Esophagus squamous epithelium (tissue), 5 donors: Measurements from ENCODE around the gene BZW1. TPM values are rescaled to one million over a fixed set of nuclear protein-coding genes. Genes with fewer than 3 reads are reported as not detected.

Experiments used
- DNase-seq: peaks from one replicate; lab custom pipeline; 2025; lab: John Stamatoyannopoulos, UW
- H3K27ac ChIP-seq, 4 donors: fragments of 200-600 bp; sonication (generic); one replicate each; pipeline ENCODE4 v1.5.1; 2016 to 2019; ENCODE audit warnings: mild to moderate bottlenecking in 1 of 4
- H3K27me3 ChIP-seq, 4 donors: fragments of 200-600 bp; sonication (generic); 1 replicate in 3 of 4; 2 replicates in 1 of 4; pipeline versions ENCODE4 v1.5.1 to v1.6.0; 2017 to 2021; ENCODE audit warnings: antibody characterized with exemption in 1 of 4
- H3K36me3 ChIP-seq, 3 donors: fragments of 200-600 bp; sonication (generic); one replicate each; pipeline ENCODE4 v1.5.1; 2016 to 2019
- H3K4me1 ChIP-seq, 3 donors: fragments of 200-600 bp; sonication (generic); one replicate each; pipeline ENCODE4 v1.5.1; 2017 to 2019
- H3K4me3 ChIP-seq, 4 donors: fragments of 200-600 bp; sonication (generic); 1 replicate in 3 of 4; 2 replicates in 1 of 4; pipeline ENCODE4 v1.5.1; 2016 to 2019; ENCODE audit warnings: mild to moderate bottlenecking in 2 of 4, moderate library complexity in 1 of 4
- H3K9me3 ChIP-seq, 3 donors: fragments of 200-600 bp; sonication (generic); one replicate each; pipeline ENCODE4 v1.5.1; 2016 to 2019
- CTCF ChIP-seq, 6 experiments: fragments of 450-650 bp in 4 of 6; fragments of 200-600 bp in 2 of 6; sonication (generic) in 2 of 6; IDR thresholded peaks; one replicate each; pipeline ENCODE4 v1.5.1; 2016 to 2019; ENCODE audit warnings: antibody characterized with exemption in 6 of 6, mild to moderate bottlenecking in 4 of 6, moderate library complexity in 4 of 6
- POLR2A ChIP-seq, 4 donors: fragments of 450-650 bp; IDR thresholded peaks; one replicate each; pipeline ENCODE4 v1.6.1; 2017; ENCODE audit warnings: antibody characterized with exemption in 4 of 4, mild to moderate bottlenecking in 4 of 4, moderate library complexity in 3 of 4
- WGBS, 2 donors: methylation state at CpG; one replicate each; pipeline ENCODE4 v1.1.5; 2018; 5-methylcytosine and 5-hydroxymethylcytosine counted together
- intact Hi-C: fragments of 100-400 bp; cut with DNase I; formaldehyde crosslinking; loops from one replicate; pipeline ENCODE4 v1.15.0; 2022
- total RNA-seq, 4 donors: library from RNA; depleted of rRNA; stranded (reverse); fragments of >200 nt; gene quantifications; one replicate each; pipeline ENCODE4 v1.1.0, GENCODE V29; 2016
- donor health status: DM: yes; HTN: yes; CAD: no.

BZW1 gene
- 100 to 1,000 TPM; 129 to 303 (median 251) TPM for total RNA-seq

GRCh38 chr2:200811333-200812121 lies at the start of gene BZW1:
Gene BZW1, plus strand, starts transcription at chr2:200811910. Its CDS starts 1,308 bp downstream, at chr2:200813218.
- TF ChIP-seq POLR2A (IDR thresholded peaks at IDR 0.05) (peak in 3 of 4 donors; percentile 85 to 98 (median 96)), CTCF (IDR thresholded peaks at IDR 0.05) (peak in 3 of 6 experiments; percentile 3 to 13 (median 8))
- WGBS, 2 donors: 0% methylated on average over 11 to 17 of the region's 75 CpGs
- intact Hi-C loops: loop anchor here (5.0 kb wide), 2 partner anchors 51 to 94 kb away; partner anchors contain the start of gene CLK1
- Histone ChIP-seq H3K4me1 (peaks cover 18 to 50% (median 35%) of the 10 kb centered on the region in 3 donors), H3K27me3 (no peaks in the 10 kb centered on the region), H3K27ac (peak within 1 kb of the TSS; percentile 95 to 100 (median 99)), H3K9me3 (no peaks in the 10 kb centered on the region), H3K4me3 (peak within 1 kb of the TSS; percentile 68 to 99 (median 90)), H3K36me3 (peaks cover 0 to 34% (median 5%) of the 10 kb centered on the region in 3 donors)
- DNase-seq: peak; percentile 85

- Histone ChIP-seq H3K27me3 (peaks cover 0 to 7% (median 0%) of the 10 kb centered on the region in 4 donors), H3K4me3 (no peak overlapping the region), H3K4me1 (peaks cover 0 to 30% (median 20%) of the 10 kb centered on the region in 3 donors), H3K36me3 (no peaks in the 10 kb centered on the region), H3K9me3 (no peaks in the 10 kb centered on the region), H3K27ac (no peak overlapping the region)
- TF ChIP-seq CTCF (IDR thresholded peaks at IDR 0.05) (no peak), POLR2A (IDR thresholded peaks at IDR 0.05) (no peak)
- WGBS, 2 donors: 83 to 86% methylated on average over 4 of the region's 4 CpGs
- DNase-seq: no peak
- intact Hi-C loops: no loop called here
Measured at GRCh38 chr2:200762127-200762526, 49.6 kb upstream of the BZW1 start.

GRCh38 chr2:200763422-200763821 lies 48.3 kb upstream of the BZW1 start:
- DNase-seq: no peak
- Histone ChIP-seq H3K4me1 (peaks cover 0 to 33% (median 18%) of the 10 kb centered on the region in 3 donors), H3K36me3 (no peaks in the 10 kb centered on the region), H3K27ac (no peak overlapping the region), H3K27me3 (peaks cover 0 to 3% (median 0%) of the 10 kb centered on the region in 4 donors), H3K4me3 (no peak overlapping the region), H3K9me3 (no peaks in the 10 kb centered on the region)
- intact Hi-C loops: no loop called here
- TF ChIP-seq CTCF (IDR thresholded peaks at IDR 0.05) (no peak), POLR2A (IDR thresholded peaks at IDR 0.05) (no peak)
- WGBS, 2 donors: 66 to 77% methylated on average over 4 of the region's 4 CpGs

- TF ChIP-seq POLR2A (IDR thresholded peaks at IDR 0.05) (no peak), CTCF (IDR thresholded peaks at IDR 0.05) (no peak)
- H3K4me3 ChIP-seq: no peak overlapping the region
- no peaks in the 10 kb centered on the region for H3K36me3 ChIP-seq
- no peaks in the 10 kb centered on the region for H3K27me3 ChIP-seq
- H3K4me1 ChIP-seq: peaks cover 0 to 33% (median 18%) of the 10 kb centered on the region in 3 donors
- H3K9me3 ChIP-seq: no peaks in the 10 kb centered on the region
- DNase-seq: no peak
- intact Hi-C loops: no loop called here
- H3K27ac ChIP-seq: peak overlapping the region; percentile 25 to 69 (median 52)
- 18 to 23% methylated on average over 2 of the region's 2 CpGs for WGBS, 2 donors
Measured at GRCh38 chr2:200765139-200765951, 46.4 kb upstream of the BZW1 start.
